Epithelial cell of esophagus (primary cell): ENCODE data around the gene TAF10.

Source experiments
- DNase-seq: peaks from one replicate; pipeline ENCODE4 v3.0.0; 2010; ENCODE audit warnings: low read depth
- H3K4me3 ChIP-seq: 2 replicates; pipeline ENCODE4 v1.5.1; 2011; ENCODE audit warnings: mild to moderate bottlenecking, low read length, control low read depth
- TF ChIP-seq, protein P1 (sequence below): IDR thresholded peaks from 2 replicates; pipeline ENCODE4 v1.5.1; 2011; ENCODE audit warnings: low read depth, mild to moderate bottlenecking, low read length, control low read depth, inconsistent platforms; ENCODE audit not compliant: insufficient read depth; ENCODE audit errors: missing control alignments

Gene TAF10

GRCh38 chr11:6565988-6566703 lies 45.9 kb downstream of the TAF10 start:
- TF ChIP-seq, protein P1, sequence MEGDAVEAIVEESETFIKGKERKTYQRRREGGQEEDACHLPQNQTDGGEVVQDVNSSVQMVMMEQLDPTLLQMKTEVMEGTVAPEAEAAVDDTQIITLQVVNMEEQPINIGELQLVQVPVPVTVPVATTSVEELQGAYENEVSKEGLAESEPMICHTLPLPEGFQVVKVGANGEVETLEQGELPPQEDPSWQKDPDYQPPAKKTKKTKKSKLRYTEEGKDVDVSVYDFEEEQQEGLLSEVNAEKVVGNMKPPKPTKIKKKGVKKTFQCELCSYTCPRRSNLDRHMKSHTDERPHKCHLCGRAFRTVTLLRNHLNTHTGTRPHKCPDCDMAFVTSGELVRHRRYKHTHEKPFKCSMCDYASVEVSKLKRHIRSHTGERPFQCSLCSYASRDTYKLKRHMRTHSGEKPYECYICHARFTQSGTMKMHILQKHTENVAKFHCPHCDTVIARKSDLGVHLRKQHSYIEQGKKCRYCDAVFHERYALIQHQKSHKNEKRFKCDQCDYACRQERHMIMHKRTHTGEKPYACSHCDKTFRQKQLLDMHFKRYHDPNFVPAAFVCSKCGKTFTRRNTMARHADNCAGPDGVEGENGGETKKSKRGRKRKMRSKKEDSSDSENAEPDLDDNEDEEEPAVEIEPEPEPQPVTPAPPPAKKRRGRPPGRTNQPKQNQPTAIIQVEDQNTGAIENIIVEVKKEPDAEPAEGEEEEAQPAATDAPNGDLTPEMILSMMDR: no peak
- no peak overlapping the region for H3K4me3 ChIP-seq
- DNase-seq: no peak

- TF ChIP-seq, protein P1: no peak
- DNase-seq: no peak
- H3K4me3 ChIP-seq: no peak overlapping the region
These were observed 46.7 kb downstream of the TAF10 start for GRCh38 chr11:6565325-6565724.

GRCh38 chr11:6563667-6564066 lies 48.3 kb downstream of the TAF10 start:
- TF ChIP-seq, protein P1: no peak
- no peak overlapping the region for H3K4me3 ChIP-seq
- DNase-seq: no peak

DNA sequence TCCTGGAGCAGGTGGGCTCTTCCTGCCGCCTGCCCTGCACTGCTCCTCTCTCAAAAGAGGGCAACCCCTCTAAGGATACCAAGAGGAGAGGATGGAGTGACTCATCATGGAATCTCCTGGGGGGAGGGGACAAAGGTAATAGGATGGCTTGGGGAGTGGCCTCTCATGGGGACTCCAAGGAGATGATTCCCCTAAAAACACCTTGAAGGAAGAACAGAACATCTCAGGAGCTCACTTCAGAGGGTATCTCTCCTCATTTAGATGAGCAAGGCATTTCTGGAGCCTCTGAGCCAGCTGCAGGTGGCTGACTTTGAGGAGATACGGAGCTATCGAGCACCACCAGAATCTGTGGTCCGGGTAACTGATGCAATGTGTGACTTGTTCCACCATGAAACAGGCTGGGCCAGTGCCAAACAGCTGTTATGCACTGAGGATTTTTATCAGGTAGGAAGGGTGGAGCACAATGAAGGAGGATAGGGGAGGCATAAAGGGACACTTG lies 48.8 kb downstream of the TAF10 start:
- TF ChIP-seq, protein P1: no peak
- no peak overlapping the region for H3K4me3 ChIP-seq
- DNase-seq: peak; percentile 11

- TF ChIP-seq, protein P1: no peak
- H3K4me3 ChIP-seq: no peak overlapping the region
- no peak for DNase-seq
These were observed 50.7 kb downstream of the TAF10 start for GRCh38 chr11:6561288-6561687.
